ENCODE results near the gene VSIR.

DNA sequence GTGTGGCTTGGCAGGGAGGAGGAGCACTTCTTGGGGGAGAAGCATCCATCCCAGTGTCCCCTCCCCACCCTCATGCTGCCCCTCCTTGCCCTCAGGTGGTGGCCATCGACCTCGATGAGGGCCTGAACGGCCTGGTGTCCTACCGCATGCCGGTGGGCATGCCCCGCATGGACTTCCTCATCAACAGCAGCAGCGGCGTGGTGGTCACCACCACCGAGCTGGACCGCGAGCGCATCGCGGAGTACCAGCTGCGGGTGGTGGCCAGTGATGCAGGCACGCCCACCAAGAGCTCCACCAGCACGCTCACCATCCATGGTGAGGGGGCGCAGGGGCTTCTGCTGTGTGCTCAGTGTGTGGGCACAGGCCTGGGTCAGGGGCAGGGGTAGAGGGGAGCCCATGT lies 68.5 kb downstream of the VSIR start:
- TF ChIP-seq, protein P1, sequence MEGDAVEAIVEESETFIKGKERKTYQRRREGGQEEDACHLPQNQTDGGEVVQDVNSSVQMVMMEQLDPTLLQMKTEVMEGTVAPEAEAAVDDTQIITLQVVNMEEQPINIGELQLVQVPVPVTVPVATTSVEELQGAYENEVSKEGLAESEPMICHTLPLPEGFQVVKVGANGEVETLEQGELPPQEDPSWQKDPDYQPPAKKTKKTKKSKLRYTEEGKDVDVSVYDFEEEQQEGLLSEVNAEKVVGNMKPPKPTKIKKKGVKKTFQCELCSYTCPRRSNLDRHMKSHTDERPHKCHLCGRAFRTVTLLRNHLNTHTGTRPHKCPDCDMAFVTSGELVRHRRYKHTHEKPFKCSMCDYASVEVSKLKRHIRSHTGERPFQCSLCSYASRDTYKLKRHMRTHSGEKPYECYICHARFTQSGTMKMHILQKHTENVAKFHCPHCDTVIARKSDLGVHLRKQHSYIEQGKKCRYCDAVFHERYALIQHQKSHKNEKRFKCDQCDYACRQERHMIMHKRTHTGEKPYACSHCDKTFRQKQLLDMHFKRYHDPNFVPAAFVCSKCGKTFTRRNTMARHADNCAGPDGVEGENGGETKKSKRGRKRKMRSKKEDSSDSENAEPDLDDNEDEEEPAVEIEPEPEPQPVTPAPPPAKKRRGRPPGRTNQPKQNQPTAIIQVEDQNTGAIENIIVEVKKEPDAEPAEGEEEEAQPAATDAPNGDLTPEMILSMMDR (IDR thresholded peaks at IDR 0.05; ENCODE audit: low read depth, low read length), result no peak
- TF ChIP-seq EZH2phosphoT487 (IDR thresholded peaks at IDR 0.05; ENCODE audit: low read depth), result no peak
